LNCaP clone FGC (cell line): Measurements from ENCODE around the gene SEZ6.
"Not testable (repeated sequence)": the region's sequence is repeated elsewhere in the genome, so short reads cannot be mapped to it uniquely, and the experiment has no call there.

Experiments
- DNase-seq: peaks from one replicate; pipeline ENCODE4 v3.0.0-alpha.2; 2011; ENCODE audit warnings: low read depth
- H3K4me3 ChIP-seq: 2 replicates; pipeline ENCODE4 v1.5.1; 2011; ENCODE audit warnings: mild to moderate bottlenecking, low read depth, low read length, control low read depth
- CTCF ChIP-seq: IDR thresholded peaks from 2 replicates; pipeline ENCODE4 v1.5.1; 2012; ENCODE audit warnings: mild to moderate bottlenecking; ENCODE audit not compliant: control insufficient read depth, insufficient read depth; ENCODE audit errors: extremely low read depth

Gene SEZ6

GRCh38 chr17:28940675-28941074 lies 65.2 kb downstream of the SEZ6 start:
- H3K4me3 ChIP-seq, result peak overlapping the region; percentile 27; the same call in 1 of the 2 replicates
- no peak for TF ChIP-seq CTCF
- DNase-seq, result peak; percentile 84

- DNase-seq, result no peak
- TF ChIP-seq CTCF, result no peak
Measured at GRCh38 chr17:28940142-28940541, 65.7 kb downstream of the SEZ6 start.

GRCh38 chr17:28938552-28938951 lies 67.3 kb downstream of the SEZ6 start:
- DNase-seq, result no peak
- no peak for TF ChIP-seq CTCF
- no peak overlapping the region for H3K4me3 ChIP-seq

More at GRCh38 chr17:28940142-28940541, 65.7 kb downstream of the SEZ6 start:
- peak overlapping the region; percentile 27; the same call in 1 of the 2 replicates for H3K4me3 ChIP-seq

DNA sequence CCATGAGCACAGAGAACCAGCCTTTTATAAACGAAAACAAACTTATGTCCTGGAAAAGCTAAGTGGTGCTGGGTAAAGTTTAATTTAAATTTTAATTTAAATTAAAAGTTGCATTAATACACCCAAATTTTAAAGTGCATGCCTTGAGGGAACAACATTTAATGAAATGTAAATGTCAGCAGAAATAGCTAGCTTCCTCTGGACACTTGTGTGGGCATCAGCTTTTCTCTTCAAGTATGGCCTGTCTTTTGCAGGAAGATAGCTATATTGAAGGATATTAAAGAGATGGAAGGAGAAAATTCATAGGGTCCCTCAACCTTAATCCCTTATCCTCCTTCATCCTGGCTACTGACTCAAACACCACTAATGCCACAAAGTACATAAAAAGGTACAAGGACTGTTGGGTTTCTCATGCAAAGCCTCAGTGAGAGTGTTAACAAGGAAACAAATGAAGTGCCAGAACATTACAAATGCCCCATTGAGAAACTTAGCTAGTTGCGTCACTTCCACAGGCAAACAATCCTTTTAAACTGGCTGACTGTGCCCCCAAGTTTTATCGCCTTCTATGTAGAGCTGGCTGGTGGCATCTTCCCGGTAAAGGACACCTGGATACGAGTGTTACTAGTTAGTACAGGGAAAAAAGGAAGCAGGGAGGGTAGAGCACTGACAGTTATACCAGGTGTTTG lies 68.6 kb downstream of the SEZ6 start:
- peak; percentile 99 for DNase-seq
- H3K4me3 ChIP-seq, result no peak overlapping the region
- TF ChIP-seq CTCF, result no peak

DNA sequence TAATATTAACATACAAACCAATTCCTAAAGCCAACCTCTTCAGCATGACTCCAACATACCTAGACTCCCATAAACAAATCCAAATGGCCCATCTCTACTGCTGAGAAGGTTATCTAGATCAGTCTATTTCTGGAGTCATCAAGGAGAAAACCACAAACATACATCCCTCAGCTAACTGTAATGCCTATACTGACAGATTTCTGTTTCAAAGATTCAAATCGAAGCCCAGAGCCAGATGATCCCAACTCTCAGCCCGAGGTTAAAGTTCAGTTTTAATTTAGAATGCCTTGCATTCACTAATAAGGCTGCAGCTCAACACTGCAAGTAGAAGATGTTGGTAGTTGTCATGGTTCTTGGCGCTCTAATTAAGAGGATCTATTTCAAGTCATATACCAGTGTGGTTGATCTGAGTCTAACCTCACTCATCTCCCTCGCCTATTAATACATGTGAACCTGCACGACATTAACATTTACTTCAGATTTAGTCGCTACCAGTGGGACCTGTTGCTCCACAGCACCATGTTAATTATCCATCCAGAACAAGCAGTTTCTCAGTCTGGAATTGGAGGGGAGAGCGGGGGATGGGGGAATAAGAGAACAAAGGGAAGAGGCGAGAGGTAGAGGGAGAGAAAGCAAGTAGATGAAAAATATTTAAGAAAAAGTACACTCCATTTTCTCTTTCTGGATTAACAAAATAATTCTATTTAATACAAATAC lies 69.9 kb downstream of the SEZ6 start:
- H3K4me3 ChIP-seq, result no peak overlapping the region
- DNase-seq, result no peak
- TF ChIP-seq CTCF, result no peak

DNA sequence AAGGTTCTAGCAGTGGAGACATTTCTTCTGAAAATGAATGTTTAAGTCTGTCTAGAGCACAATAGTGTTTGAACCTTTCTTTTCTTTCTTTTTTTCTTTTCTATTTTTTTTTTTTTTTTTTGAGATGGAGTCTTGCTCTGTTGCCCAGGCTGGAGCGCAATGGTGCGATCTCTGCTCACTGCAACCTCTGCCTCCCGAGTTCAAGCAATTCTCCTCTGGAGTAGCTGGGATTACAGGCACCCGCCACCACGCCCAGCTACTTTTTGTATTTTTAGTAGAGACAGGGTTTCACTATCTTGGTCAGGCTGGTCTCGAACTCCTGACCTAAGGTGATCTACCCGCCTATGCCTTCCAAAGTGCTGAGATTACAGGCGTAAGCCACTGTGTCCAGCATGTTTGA lies 71.3 kb downstream of the SEZ6 start:
- not testable (repeated sequence) for DNase-seq, H3K4me3 ChIP-seq

DNA sequence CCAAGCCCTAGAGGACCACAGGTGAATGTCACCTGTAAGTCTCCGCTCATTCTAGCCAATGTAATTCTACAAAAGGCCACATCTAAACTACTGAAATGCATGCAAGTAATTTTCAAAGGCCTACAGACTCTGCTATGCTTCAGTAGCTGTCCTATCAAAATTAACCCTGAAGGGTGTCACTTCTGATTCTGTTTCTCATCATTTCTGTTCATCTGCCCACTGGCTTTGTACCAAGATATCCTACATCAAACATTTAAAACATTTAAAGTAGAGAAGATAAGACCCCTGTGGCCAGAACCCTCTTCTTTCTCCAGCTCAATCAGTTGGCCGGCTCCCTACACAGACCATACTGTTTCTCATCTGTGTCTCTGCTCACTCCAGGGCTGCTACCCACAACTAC lies 76.0 kb downstream of the SEZ6 start:
- TF ChIP-seq CTCF, result no peak

More for the DNA sequence above, 76.0 kb downstream of the SEZ6 start:
- H3K4me3 ChIP-seq, result no peak overlapping the region
- no peak for DNase-seq
